ENCODE measurements around the gene PGAP1. TPM values are rescaled to one million over a fixed set of nuclear protein-coding genes. Genes with fewer than 3 reads are reported as not detected.

Gene PGAP1
- total RNA-seq, 1 donor from 2014 or later = 22.8 TPM

GRCh38 chr2:196962325-196962724, 35.8 kb upstream of the PGAP1 start:
- H3K9me3 Mint-ChIP-seq (ENCODE audit: unreplicated experiment) = no peaks in the 10 kb centered on the region
- Histone ChIP-seq H3K79me2 (ENCODE audit: insufficient read depth, low read length) (no peaks in the 10 kb centered on the region), H3K27me3 (ENCODE audit: insufficient read depth, low read length) (no peaks in the 10 kb centered on the region), H3K4me1 (ENCODE audit: insufficient read depth, low read length) (no peaks in the 10 kb centered on the region), H3K9ac (ENCODE audit: low read length) (no peak overlapping the region), H3K36me3 (ENCODE audit: insufficient read depth, low read length) (no peaks in the 10 kb centered on the region), H3K9me3 (ENCODE audit: insufficient read depth, low read depth, low read length) (no peaks in the 10 kb centered on the region), H3K4me3 (ENCODE audit: insufficient read depth, low read depth, low read length) (no peak overlapping the region), H3K27ac (ENCODE audit: low read depth, low read length) (no peak overlapping the region), H4K20me1 (ENCODE audit: insufficient read depth, low read length) (no peaks in the 10 kb centered on the region), H2AFZ (ENCODE audit: low read depth, low read length) (no peak overlapping the region), H3K4me2 (ENCODE audit: low read length) (no peak overlapping the region)
- H3K36me3 Mint-ChIP-seq (ENCODE audit: low read depth, unreplicated experiment) = no peaks in the 10 kb centered on the region
- H3K4me1 Mint-ChIP-seq (ENCODE audit: low read depth, unreplicated experiment) = peaks cover 8% of the 10 kb centered on the region
- TF ChIP-seq EZH2 (IDR thresholded peaks at IDR 0.05; ENCODE audit: insufficient read depth, low read length) = no peak
- TF ChIP-seq, protein P1, sequence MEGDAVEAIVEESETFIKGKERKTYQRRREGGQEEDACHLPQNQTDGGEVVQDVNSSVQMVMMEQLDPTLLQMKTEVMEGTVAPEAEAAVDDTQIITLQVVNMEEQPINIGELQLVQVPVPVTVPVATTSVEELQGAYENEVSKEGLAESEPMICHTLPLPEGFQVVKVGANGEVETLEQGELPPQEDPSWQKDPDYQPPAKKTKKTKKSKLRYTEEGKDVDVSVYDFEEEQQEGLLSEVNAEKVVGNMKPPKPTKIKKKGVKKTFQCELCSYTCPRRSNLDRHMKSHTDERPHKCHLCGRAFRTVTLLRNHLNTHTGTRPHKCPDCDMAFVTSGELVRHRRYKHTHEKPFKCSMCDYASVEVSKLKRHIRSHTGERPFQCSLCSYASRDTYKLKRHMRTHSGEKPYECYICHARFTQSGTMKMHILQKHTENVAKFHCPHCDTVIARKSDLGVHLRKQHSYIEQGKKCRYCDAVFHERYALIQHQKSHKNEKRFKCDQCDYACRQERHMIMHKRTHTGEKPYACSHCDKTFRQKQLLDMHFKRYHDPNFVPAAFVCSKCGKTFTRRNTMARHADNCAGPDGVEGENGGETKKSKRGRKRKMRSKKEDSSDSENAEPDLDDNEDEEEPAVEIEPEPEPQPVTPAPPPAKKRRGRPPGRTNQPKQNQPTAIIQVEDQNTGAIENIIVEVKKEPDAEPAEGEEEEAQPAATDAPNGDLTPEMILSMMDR (IDR thresholded peaks at IDR 0.05; ENCODE audit: insufficient read depth, low read depth, low read length) = no peak
- H3K27me3 Mint-ChIP-seq (ENCODE audit: low read depth, unreplicated experiment) = no peaks in the 10 kb centered on the region
- H3K4me3 Mint-ChIP-seq (ENCODE audit: unreplicated experiment) = no peak overlapping the region
- no peak overlapping the region for H3K27ac Mint-ChIP-seq (ENCODE audit: unreplicated experiment)
- FAIRE-seq (no peak), DNase-seq (ENCODE audit: low read depth) (no peak)

DNA sequence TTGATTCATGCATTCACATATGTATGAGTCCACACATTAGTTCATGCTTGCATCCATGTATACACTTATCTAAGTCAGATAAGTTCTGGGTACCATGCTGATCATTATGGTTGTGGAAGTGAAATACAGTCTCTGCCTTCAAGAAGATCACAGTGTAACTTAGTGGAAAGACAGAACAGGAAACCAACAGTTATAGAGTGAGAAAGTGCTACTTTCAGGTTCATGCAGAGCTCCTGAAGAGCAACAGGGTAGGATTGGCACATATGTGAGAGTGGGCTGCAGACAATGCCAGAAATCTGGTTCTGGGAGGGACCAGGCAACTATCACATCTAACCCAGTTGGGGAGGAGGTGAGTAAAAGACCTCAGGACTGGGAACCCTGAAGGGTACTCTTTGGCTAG, 35.4 kb upstream of the PGAP1 start:
- TF ChIP-seq EZH2 (IDR thresholded peaks at IDR 0.05; ENCODE audit: insufficient read depth, low read length) = no peak
- TF ChIP-seq, protein P1 (IDR thresholded peaks at IDR 0.05; ENCODE audit: insufficient read depth, low read depth, low read length) = no peak
- Histone ChIP-seq H3K4me2 (ENCODE audit: low read length) (no peak overlapping the region), H3K36me3 (ENCODE audit: insufficient read depth, low read length) (no peaks in the 10 kb centered on the region), H3K27me3 (ENCODE audit: insufficient read depth, low read length) (no peaks in the 10 kb centered on the region), H4K20me1 (ENCODE audit: insufficient read depth, low read length) (no peaks in the 10 kb centered on the region), H3K9me3 (ENCODE audit: insufficient read depth, low read depth, low read length) (no peaks in the 10 kb centered on the region), H3K4me3 (ENCODE audit: insufficient read depth, low read depth, low read length) (no peak overlapping the region), H3K27ac (ENCODE audit: low read depth, low read length) (no peak overlapping the region), H2AFZ (ENCODE audit: low read depth, low read length) (no peak overlapping the region), H3K79me2 (ENCODE audit: insufficient read depth, low read length) (no peaks in the 10 kb centered on the region), H3K4me1 (ENCODE audit: insufficient read depth, low read length) (no peaks in the 10 kb centered on the region), H3K9ac (ENCODE audit: low read length) (no peak overlapping the region)
- FAIRE-seq (no peak), DNase-seq (ENCODE audit: low read depth) (no peak)
- Mint-ChIP-seq H3K27ac (ENCODE audit: unreplicated experiment) (no peak overlapping the region), H3K27me3 (ENCODE audit: low read depth, unreplicated experiment) (no peaks in the 10 kb centered on the region), H3K4me3 (ENCODE audit: unreplicated experiment) (no peak overlapping the region), H3K36me3 (ENCODE audit: low read depth, unreplicated experiment) (no peaks in the 10 kb centered on the region), H3K4me1 (ENCODE audit: low read depth, unreplicated experiment) (peaks cover 4% of the 10 kb centered on the region), H3K9me3 (ENCODE audit: unreplicated experiment) (no peaks in the 10 kb centered on the region)

GRCh38 chr2:196959734-196960338, 33.3 kb upstream of the PGAP1 start:
- Mint-ChIP-seq H3K4me3 (ENCODE audit: unreplicated experiment) (no peak overlapping the region), H3K4me1 (ENCODE audit: low read depth, unreplicated experiment) (no peaks in the 10 kb centered on the region), H3K27ac (ENCODE audit: unreplicated experiment) (no peak overlapping the region), H3K27me3 (ENCODE audit: low read depth, unreplicated experiment) (no peaks in the 10 kb centered on the region), H3K9me3 (ENCODE audit: unreplicated experiment) (no peaks in the 10 kb centered on the region), H3K36me3 (ENCODE audit: low read depth, unreplicated experiment) (no peaks in the 10 kb centered on the region)
- Histone ChIP-seq H3K4me2 (ENCODE audit: low read length) (no peak overlapping the region), H3K27me3 (ENCODE audit: insufficient read depth, low read length) (no peaks in the 10 kb centered on the region), H2AFZ (ENCODE audit: low read depth, low read length) (no peak overlapping the region), H3K4me1 (ENCODE audit: insufficient read depth, low read length) (no peaks in the 10 kb centered on the region), H3K4me3 (ENCODE audit: insufficient read depth, low read depth, low read length) (no peak overlapping the region), H3K36me3 (ENCODE audit: insufficient read depth, low read length) (no peaks in the 10 kb centered on the region), H3K9me3 (ENCODE audit: insufficient read depth, low read depth, low read length) (no peaks in the 10 kb centered on the region), H3K9ac (ENCODE audit: low read length) (no peak overlapping the region), H3K79me2 (ENCODE audit: insufficient read depth, low read length) (no peaks in the 10 kb centered on the region), H3K27ac (ENCODE audit: low read depth, low read length) (no peak overlapping the region), H4K20me1 (ENCODE audit: insufficient read depth, low read length) (no peaks in the 10 kb centered on the region)
- DNase-seq (ENCODE audit: low read depth) (no peak), FAIRE-seq (no peak)
- TF ChIP-seq EZH2 (IDR thresholded peaks at IDR 0.05; ENCODE audit: insufficient read depth, low read length) = no peak
- TF ChIP-seq, protein P1 (IDR thresholded peaks at IDR 0.05; ENCODE audit: insufficient read depth, low read depth, low read length) = no peak
